GM23338 (cell line): ENCODE data around the gene SBF1. TPM values are rescaled to one million over a fixed set of nuclear protein-coding genes. Genes with fewer than 3 reads are reported as not detected.

Source experiments
- ATAC-seq: fragments of 200-7000 bp; cut with Tn5 transposase; 3 replicates; pipeline ENCODE4 v1.9.1; 2020
- DNase-seq: peaks from one replicate; pipeline ENCODE4 v3.0.0-alpha.2; 2015; ENCODE audit warnings: low spot score
- H2AFZ ChIP-seq: fragments of 200-600 bp; sonication (generic); 2 replicates; pipeline ENCODE4 v1.8.0; 2016; ENCODE audit warnings: antibody characterized with exemption, mild to moderate bottlenecking, moderate library complexity
- H3F3A ChIP-seq: fragments of 200-600 bp; sonication (generic); replicated peaks from 2 replicates; pipeline ENCODE4 v1.8.0; 2017; ENCODE audit warnings: antibody characterized with exemption, mixed run types, low read depth
- H3K27ac ChIP-seq: fragments of 200-600 bp; sonication (generic); 2 replicates; pipeline ENCODE4 v1.6.1; 2016; ENCODE audit warnings: low read depth
- H3K27me3 ChIP-seq: fragments of 200-600 bp; sonication (generic); 2 replicates; pipeline ENCODE4 v1.8.0; 2016; ENCODE audit warnings: mild to moderate bottlenecking, mixed run types, moderate library complexity; ENCODE audit not compliant: insufficient read depth
- H3K36me3 ChIP-seq: fragments of 200-600 bp; sonication (generic); 2 replicates; pipeline ENCODE4 v1.8.0; 2016; ENCODE audit warnings: mild to moderate bottlenecking; ENCODE audit not compliant: insufficient read depth
- H3K4me1 ChIP-seq: fragments of 200-600 bp; sonication (generic); 2 replicates; pipeline ENCODE4 v1.8.0; 2016; ENCODE audit warnings: mild to moderate bottlenecking, moderate library complexity; ENCODE audit not compliant: insufficient read depth
- H3K4me2 ChIP-seq: fragments of 200-600 bp; sonication (generic); 2 replicates; pipeline ENCODE4 v1.7.1; 2017; ENCODE audit warnings: mixed run types
- H3K4me3 ChIP-seq: fragments of 200-600 bp; sonication (generic); 2 replicates; pipeline ENCODE4 v1.6.1; 2016; ENCODE audit warnings: mixed run types
- H3K79me2 ChIP-seq: fragments of 200-600 bp; sonication (generic); replicated peaks from 2 replicates; pipeline ENCODE4 v1.8.0; 2017; ENCODE audit warnings: mild to moderate bottlenecking; ENCODE audit not compliant: insufficient read depth
- H3K9me2 ChIP-seq: fragments of 200-600 bp; sonication (generic); 2 replicates; pipeline ENCODE4 v1.8.0; 2017; ENCODE audit not compliant: insufficient read depth
- H4K20me1 ChIP-seq: fragments of 200-600 bp; sonication (generic); replicated peaks from 2 replicates; pipeline ENCODE4 v1.8.0; 2017; ENCODE audit warnings: mild to moderate bottlenecking; ENCODE audit not compliant: insufficient read depth
- H3K27ac Mint-ChIP-seq: 2 replicates; pipeline ENCODE4 v1.8.0; 2020; ENCODE audit warnings: inconsistent platforms, mild to moderate bottlenecking, moderate library complexity, mixed read lengths
- H3K27me3 Mint-ChIP-seq: 3 replicates; pipeline ENCODE4 v1.8.0; 2022; ENCODE audit warnings: low read depth, mild to moderate bottlenecking, moderate library complexity, mixed read lengths, inconsistent platforms; ENCODE audit not compliant: insufficient read depth, poor library complexity
- H3K36me3 Mint-ChIP-seq: 3 replicates; pipeline ENCODE4 v1.8.0; 2021; ENCODE audit warnings: low read depth, mild to moderate bottlenecking, inconsistent platforms, moderate library complexity, mixed read lengths
- H3K4me1 Mint-ChIP-seq: 3 replicates; pipeline ENCODE4 v1.8.0; 2020; ENCODE audit warnings: mild to moderate bottlenecking, inconsistent platforms, mixed read lengths
- H3K4me3 Mint-ChIP-seq: 3 replicates; pipeline ENCODE4 v1.8.0; 2021; ENCODE audit warnings: moderate library complexity, mild to moderate bottlenecking, inconsistent platforms, mixed read lengths
- H3K9me3 Mint-ChIP-seq: 3 replicates; pipeline ENCODE4 v1.8.0; 2020; ENCODE audit warnings: moderate library complexity, mild to moderate bottlenecking, inconsistent platforms, mixed read lengths
- CREB1 ChIP-seq: fragments of 250-450 bp; sonication (Bioruptor Pico); IDR thresholded peaks from 2 replicates; pipeline ENCODE4 v1.5.0; 2020; ENCODE audit warnings: low read depth, mild to moderate bottlenecking, moderate library complexity
- CTCF ChIP-seq, 2 experiments: fragments of 200-600 bp in 1 of 2; sonication (generic) in 1 of 2; conservative IDR thresholded peaks; 2 replicates each; pipeline versions ENCODE4 v1.5.1 to v1.6.1; 2016 to 2017; ENCODE audit warnings: antibody characterized with exemption in 2 of 2, low read depth in 2 of 2, mild to moderate bottlenecking in 2 of 2, moderate library complexity in 1 of 2
- EZH2 ChIP-seq: fragments of 200-600 bp; sonication (generic); IDR thresholded peaks from one replicate; pipeline ENCODE4 v1.8.0; 2017; ENCODE audit warnings: antibody characterized with exemption, mild to moderate bottlenecking, low read depth; ENCODE audit not compliant: unreplicated experiment
- EZH2phosphoT487 ChIP-seq: fragments of 200-600 bp; sonication (generic); IDR thresholded peaks from one replicate; pipeline ENCODE4 v1.8.1; 2018; ENCODE audit warnings: antibody characterized with exemption; ENCODE audit not compliant: unreplicated experiment
- JUNB ChIP-seq: IDR thresholded peaks from one replicate; pipeline ENCODE4 v1.6.1; 2016; ENCODE audit warnings: antibody characterized with exemption; ENCODE audit not compliant: unreplicated experiment
- NANOG ChIP-seq: IDR thresholded peaks from 2 replicates; pipeline ENCODE4 v1.6.1; 2016; ENCODE audit warnings: antibody characterized with exemption, borderline replicate concordance
- POLR2AphosphoS5 ChIP-seq: IDR thresholded peaks from 2 replicates; pipeline ENCODE4 v1.6.1; 2016; ENCODE audit warnings: antibody characterized with exemption, low read depth
- REST ChIP-seq: IDR thresholded peaks from one replicate; pipeline ENCODE4 v1.6.1; 2018; ENCODE audit warnings: antibody characterized with exemption; ENCODE audit not compliant: unreplicated experiment
- STAT1 ChIP-seq: IDR thresholded peaks from one replicate; pipeline ENCODE4 v1.6.1; 2016; ENCODE audit warnings: antibody characterized with exemption; ENCODE audit not compliant: unreplicated experiment
- ZNF114 ChIP-seq: fragments of 250-450 bp; sonication (Bioruptor Pico); IDR thresholded peaks from 2 replicates; pipeline ENCODE4 v1.5.0; 2020; ENCODE audit warnings: mild to moderate bottlenecking, moderate library complexity
- ZNF331 ChIP-seq: fragments of 250-450 bp; sonication (Bioruptor Pico); IDR thresholded peaks from 2 replicates; pipeline ENCODE4 v1.5.0; 2020; ENCODE audit warnings: low read depth, mild to moderate bottlenecking, moderate library complexity
- polyA plus RNA-seq: library from polyadenylated mRNA; unstranded; fragments of >200 nt; fragmentation: Nextera tagmentation; extraction: Ambion mirVana; gene quantifications from 2 replicates; pipeline ENCODE4 v1.2.1, GENCODE V29; 2016
- total RNA-seq: library from RNA; depleted of rRNA; stranded (reverse); fragments of >200 nt; shearing (Covaris generic); gene quantifications from 2 replicates; pipeline ENCODE4 v1.2.3, GENCODE V29; 2014
- TF ChIP-seq, protein P1 (sequence below): IDR thresholded peaks from 2 replicates; pipeline ENCODE4 v1.6.1; 2016; ENCODE audit warnings: antibody characterized with exemption
- TF ChIP-seq, protein P2 (sequence below): fragments of 250-450 bp; sonication (Bioruptor Pico); IDR thresholded peaks from 2 replicates; pipeline ENCODE4 v1.5.0; 2020; ENCODE audit warnings: mild to moderate bottlenecking, moderate library complexity

Gene SBF1
- total and polyA plus RNA-seq, 2 experiments from 2014 or later = 26.5 to 85.4 TPM

GRCh38 chr22:50482107-50483074 lies 7.6 kb upstream of the SBF1 start:
- Mint-ChIP-seq H3K27me3 (peaks cover 27% of the 10 kb centered on the region), H3K9me3 (no peaks in the 10 kb centered on the region; the same call in 2 of the 3 replicates), H3K4me3 (peak overlapping the region; percentile 79), H3K4me1 (peaks cover 3% of the 10 kb centered on the region; the same call in 2 of the 3 replicates), H3K27ac (no peak overlapping the region), H3K36me3 (0 out of 3 replicates have a peak, but pooled peaks cover 3% of the 10 kb centered on the region)
- TF ChIP-seq, protein P1, sequence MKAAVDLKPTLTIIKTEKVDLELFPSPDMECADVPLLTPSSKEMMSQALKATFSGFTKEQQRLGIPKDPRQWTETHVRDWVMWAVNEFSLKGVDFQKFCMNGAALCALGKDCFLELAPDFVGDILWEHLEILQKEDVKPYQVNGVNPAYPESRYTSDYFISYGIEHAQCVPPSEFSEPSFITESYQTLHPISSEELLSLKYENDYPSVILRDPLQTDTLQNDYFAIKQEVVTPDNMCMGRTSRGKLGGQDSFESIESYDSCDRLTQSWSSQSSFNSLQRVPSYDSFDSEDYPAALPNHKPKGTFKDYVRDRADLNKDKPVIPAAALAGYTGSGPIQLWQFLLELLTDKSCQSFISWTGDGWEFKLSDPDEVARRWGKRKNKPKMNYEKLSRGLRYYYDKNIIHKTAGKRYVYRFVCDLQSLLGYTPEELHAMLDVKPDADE = no peak
- TF ChIP-seq JUNB (no peak), STAT1 (no peak), REST (no peak), ZNF331 (CRISPR knock-in tag) (no peak), EZH2phosphoT487 (no peak), NANOG (no peak), CREB1 (CRISPR knock-in tag) (no peak), CTCF (conservative IDR thresholded peaks at IDR 0.05; ENCODE audit: low read depth in 2 of 2) (no peak), POLR2AphosphoS5 (no peak), ZNF114 (CRISPR knock-in tag) (no peak), EZH2 (no peak)
- TF ChIP-seq, protein P2, sequence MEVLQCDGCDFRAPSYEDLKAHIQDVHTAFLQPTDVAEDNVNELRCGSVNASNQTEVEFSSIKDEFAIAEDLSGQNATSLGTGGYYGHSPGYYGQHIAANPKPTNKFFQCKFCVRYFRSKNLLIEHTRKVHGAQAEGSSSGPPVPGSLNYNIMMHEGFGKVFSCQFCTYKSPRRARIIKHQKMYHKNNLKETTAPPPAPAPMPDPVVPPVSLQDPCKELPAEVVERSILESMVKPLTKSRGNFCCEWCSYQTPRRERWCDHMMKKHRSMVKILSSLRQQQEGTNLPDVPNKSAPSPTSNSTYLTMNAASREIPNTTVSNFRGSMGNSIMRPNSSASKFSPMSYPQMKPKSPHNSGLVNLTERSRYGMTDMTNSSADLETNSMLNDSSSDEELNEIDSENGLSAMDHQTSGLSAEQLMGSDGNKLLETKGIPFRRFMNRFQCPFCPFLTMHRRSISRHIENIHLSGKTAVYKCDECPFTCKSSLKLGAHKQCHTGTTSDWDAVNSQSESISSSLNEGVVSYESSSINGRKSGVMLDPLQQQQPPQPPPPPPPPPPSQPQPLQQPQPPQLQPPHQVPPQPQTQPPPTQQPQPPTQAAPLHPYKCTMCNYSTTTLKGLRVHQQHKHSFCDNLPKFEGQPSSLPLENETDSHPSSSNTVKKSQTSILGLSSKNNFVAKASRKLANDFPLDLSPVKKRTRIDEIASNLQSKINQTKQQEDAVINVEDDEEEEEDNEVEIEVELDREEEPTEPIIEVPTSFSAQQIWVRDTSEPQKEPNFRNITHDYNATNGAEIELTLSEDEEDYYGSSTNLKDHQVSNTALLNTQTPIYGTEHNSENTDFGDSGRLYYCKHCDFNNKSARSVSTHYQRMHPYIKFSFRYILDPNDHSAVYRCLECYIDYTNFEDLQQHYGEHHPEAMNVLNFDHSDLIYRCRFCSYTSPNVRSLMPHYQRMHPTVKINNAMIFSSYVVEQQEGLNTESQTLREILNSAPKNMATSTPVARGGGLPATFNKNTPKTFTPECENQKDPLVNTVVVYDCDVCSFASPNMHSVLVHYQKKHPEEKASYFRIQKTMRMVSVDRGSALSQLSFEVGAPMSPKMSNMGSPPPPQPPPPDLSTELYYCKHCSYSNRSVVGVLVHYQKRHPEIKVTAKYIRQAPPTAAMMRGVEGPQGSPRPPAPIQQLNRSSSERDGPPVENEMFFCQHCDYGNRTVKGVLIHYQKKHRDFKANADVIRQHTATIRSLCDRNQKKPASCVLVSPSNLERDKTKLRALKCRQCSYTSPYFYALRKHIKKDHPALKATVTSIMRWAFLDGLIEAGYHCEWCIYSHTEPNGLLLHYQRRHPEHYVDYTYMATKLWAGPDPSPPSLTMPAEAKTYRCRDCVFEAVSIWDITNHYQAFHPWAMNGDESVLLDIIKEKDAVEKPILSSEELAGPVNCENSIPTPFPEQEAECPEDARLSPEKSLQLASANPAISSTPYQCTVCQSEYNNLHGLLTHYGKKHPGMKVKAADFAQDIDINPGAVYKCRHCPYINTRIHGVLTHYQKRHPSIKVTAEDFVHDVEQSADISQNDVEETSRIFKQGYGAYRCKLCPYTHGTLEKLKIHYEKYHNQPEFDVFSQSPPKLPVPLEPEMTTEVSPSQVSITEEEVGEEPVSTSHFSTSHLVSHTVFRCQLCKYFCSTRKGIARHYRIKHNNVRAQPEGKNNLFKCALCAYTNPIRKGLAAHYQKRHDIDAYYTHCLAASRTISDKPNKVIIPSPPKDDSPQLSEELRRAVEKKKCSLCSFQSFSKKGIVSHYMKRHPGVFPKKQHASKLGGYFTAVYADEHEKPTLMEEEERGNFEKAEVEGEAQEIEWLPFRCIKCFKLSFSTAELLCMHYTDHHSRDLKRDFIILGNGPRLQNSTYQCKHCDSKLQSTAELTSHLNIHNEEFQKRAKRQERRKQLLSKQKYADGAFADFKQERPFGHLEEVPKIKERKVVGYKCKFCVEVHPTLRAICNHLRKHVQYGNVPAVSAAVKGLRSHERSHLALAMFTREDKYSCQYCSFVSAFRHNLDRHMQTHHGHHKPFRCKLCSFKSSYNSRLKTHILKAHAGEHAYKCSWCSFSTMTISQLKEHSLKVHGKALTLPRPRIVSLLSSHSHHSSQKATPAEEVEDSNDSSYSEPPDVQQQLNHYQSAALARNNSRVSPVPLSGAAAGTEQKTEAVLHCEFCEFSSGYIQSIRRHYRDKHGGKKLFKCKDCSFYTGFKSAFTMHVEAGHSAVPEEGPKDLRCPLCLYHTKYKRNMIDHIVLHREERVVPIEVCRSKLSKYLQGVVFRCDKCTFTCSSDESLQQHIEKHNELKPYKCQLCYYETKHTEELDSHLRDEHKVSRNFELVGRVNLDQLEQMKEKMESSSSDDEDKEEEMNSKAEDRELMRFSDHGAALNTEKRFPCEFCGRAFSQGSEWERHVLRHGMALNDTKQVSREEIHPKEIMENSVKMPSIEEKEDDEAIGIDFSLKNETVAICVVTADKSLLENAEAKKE (CRISPR knock-in tag) = no peak
- Histone ChIP-seq H3K4me1 (no peaks in the 10 kb centered on the region), H3K36me3 (no peaks in the 10 kb centered on the region), H4K20me1 (no peaks in the 10 kb centered on the region), H3F3A (no peaks in the 10 kb centered on the region), H3K9me2 (no peaks in the 10 kb centered on the region), H3K4me2 (peak overlapping the region; percentile 87), H3K27ac (no peak overlapping the region), H3K27me3 (peaks cover 23% of the 10 kb centered on the region), H3K79me2 (no peaks in the 10 kb centered on the region), H2AFZ (peak overlapping the region; percentile 86), H3K4me3 (peak overlapping the region; percentile 79)
- ATAC-seq = peak; percentile 51
- DNase-seq = peak; percentile 61
